Skeletal muscle tissue (tissue), 4 donors: ENCODE data around the gene GASK1A. TPM values are rescaled to one million over a fixed set of nuclear protein-coding genes. Genes with fewer than 3 reads are reported as not detected.
"Not testable (repeated sequence)": the region's sequence is repeated elsewhere in the genome, so short reads cannot be mapped to it uniquely, and the experiment has no call there.

ENCODE experiments used
- H3K27ac ChIP-seq: one replicate; pipeline ENCODE4 v1.7.0; 2013; ENCODE audit warnings: mild to moderate bottlenecking, low read depth, low read length, inconsistent platforms
- H3K27me3 ChIP-seq, 3 donors: one replicate each; pipeline ENCODE4 v1.7.0; 2013; ENCODE audit warnings: low read length in 3 of 3; ENCODE audit not compliant: control insufficient read depth in 3 of 3, insufficient read depth in 3 of 3
- H3K36me3 ChIP-seq, 3 donors: one replicate each; pipeline ENCODE4 v1.7.0; 2013; ENCODE audit warnings: low read length in 3 of 3; ENCODE audit not compliant: control insufficient read depth in 3 of 3, insufficient read depth in 3 of 3
- H3K4me1 ChIP-seq, 3 donors: one replicate each; pipeline ENCODE4 v1.7.0; 2013; ENCODE audit warnings: low read length in 3 of 3, mild to moderate bottlenecking in 3 of 3; ENCODE audit not compliant: control insufficient read depth in 3 of 3, insufficient read depth in 3 of 3
- H3K4me3 ChIP-seq, 3 donors: one replicate each; pipeline ENCODE4 v1.7.0; 2013; ENCODE audit warnings: low read length in 3 of 3
- H3K9ac ChIP-seq, 3 donors: one replicate each; pipeline ENCODE4 v1.7.0; 2013; ENCODE audit warnings: low read length in 3 of 3, mild to moderate bottlenecking in 3 of 3, moderate library complexity in 2 of 3, low read depth in 1 of 3
- H3K9me3 ChIP-seq, 3 donors: one replicate each; pipeline ENCODE4 v1.7.0; 2013; ENCODE audit warnings: low read length in 3 of 3; ENCODE audit not compliant: control insufficient read depth in 3 of 3
- total RNA-seq: library from RNA; depleted of rRNA; stranded (reverse); fragments of >200 nt; gene quantifications from one replicate; pipeline ENCODE4 v1.2.3, GENCODE V29; 2014
- donor health status: Osteomylitis.

The GASK1A gene
- total RNA-seq, 1 donor from 2014 or later, result 12.0 TPM

GRCh38 chr3:43034200-43034599 lies 55.1 kb downstream of the GASK1A start:
- Histone ChIP-seq H3K4me3 (no peak overlapping the region), H3K4me1 (peaks cover 4 to 9% (median 6%) of the 10 kb centered on the region in 3 donors), H3K9ac (no peak overlapping the region), H3K36me3 (no peaks in the 10 kb centered on the region), H3K27ac (no peak overlapping the region), H3K27me3 (no peaks in the 10 kb centered on the region), H3K9me3 (no peaks in the 10 kb centered on the region)

DNA sequence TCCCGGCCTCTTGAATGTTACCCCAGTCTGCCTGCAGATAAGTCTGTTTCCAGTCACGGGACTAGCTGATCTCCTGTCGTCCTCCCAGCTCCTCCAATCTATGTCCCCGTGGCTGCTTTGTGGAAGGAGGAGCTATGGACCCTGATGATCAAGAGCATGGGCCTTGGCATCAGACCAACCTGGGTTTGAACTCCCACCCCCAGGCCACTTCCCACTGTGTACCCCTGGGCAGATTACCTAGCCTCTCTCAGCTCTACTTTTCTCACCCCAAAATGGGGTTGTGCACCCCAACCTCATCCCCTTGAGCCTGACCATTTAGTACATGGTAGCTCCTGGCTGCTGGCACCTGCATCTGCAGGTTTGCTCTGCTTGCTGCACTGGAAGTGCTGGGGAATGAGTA lies 55.8 kb downstream of the GASK1A start:
- Histone ChIP-seq H3K4me3 (no peak overlapping the region), H3K9me3 (no peaks in the 10 kb centered on the region), H3K9ac (no peak overlapping the region), H3K27ac (no peak overlapping the region), H3K27me3 (no peaks in the 10 kb centered on the region), H3K36me3 (no peaks in the 10 kb centered on the region), H3K4me1 (peaks cover 4 to 9% (median 6%) of the 10 kb centered on the region in 3 donors)

GRCh38 chr3:43035801-43036365 lies 56.8 kb downstream of the GASK1A start:
- Histone ChIP-seq H3K9ac (no peak overlapping the region), H3K36me3 (no peaks in the 10 kb centered on the region), H3K4me3 (no peak overlapping the region), H3K27ac (no peak overlapping the region), H3K9me3 (no peaks in the 10 kb centered on the region), H3K27me3 (no peaks in the 10 kb centered on the region), H3K4me1 (peaks cover 4 to 9% (median 6%) of the 10 kb centered on the region in 3 donors)

- Histone ChIP-seq H3K27me3 (no peaks in the 10 kb centered on the region), H3K4me3 (no peak overlapping the region), H3K9me3 (no peaks in the 10 kb centered on the region), H3K4me1 (peaks cover 0 to 2% (median 0%) of the 10 kb centered on the region in 3 donors), H3K36me3 (no peaks in the 10 kb centered on the region), H3K9ac (no peak overlapping the region), H3K27ac (no peak overlapping the region)
These were observed 57.7 kb downstream of the GASK1A start for GRCh38 chr3:43036621-43037423.

- no peaks in the 10 kb centered on the region for H3K36me3 ChIP-seq
- no peak overlapping the region for H3K4me3 ChIP-seq
- no peaks in the 10 kb centered on the region for H3K27me3 ChIP-seq
- H3K9ac ChIP-seq, result no peak overlapping the region
- no peaks in the 10 kb centered on the region for H3K4me1 ChIP-seq
- H3K9me3 ChIP-seq, result no peaks in the 10 kb centered on the region
- H3K27ac ChIP-seq, result no peak overlapping the region
These were observed 58.9 kb downstream of the GASK1A start for GRCh38 chr3:43038010-43038409.

- no peak overlapping the region for H3K27ac ChIP-seq
- peaks cover 0 to 7% (median 0%) of the 10 kb centered on the region in 3 donors for H3K9me3 ChIP-seq
- no peak overlapping the region for H3K9ac ChIP-seq
- no peaks in the 10 kb centered on the region for H3K27me3 ChIP-seq
- no peaks in the 10 kb centered on the region for H3K36me3 ChIP-seq
- H3K4me3 ChIP-seq, result no peak overlapping the region
- H3K4me1 ChIP-seq, result no peaks in the 10 kb centered on the region
These were observed 62.4 kb downstream of the GASK1A start for GRCh38 chr3:43041517-43041916.

GRCh38 chr3:43043071-43043766 lies 64.1 kb downstream of the GASK1A start:
- Histone ChIP-seq H3K4me3 (no peak overlapping the region), H3K27ac (no peak overlapping the region), H3K27me3 (no peaks in the 10 kb centered on the region), H3K9me3 (peaks cover 0 to 7% (median 0%) of the 10 kb centered on the region in 3 donors), H3K9ac (no peak overlapping the region), H3K36me3 (no peaks in the 10 kb centered on the region), H3K4me1 (no peaks in the 10 kb centered on the region)

DNA sequence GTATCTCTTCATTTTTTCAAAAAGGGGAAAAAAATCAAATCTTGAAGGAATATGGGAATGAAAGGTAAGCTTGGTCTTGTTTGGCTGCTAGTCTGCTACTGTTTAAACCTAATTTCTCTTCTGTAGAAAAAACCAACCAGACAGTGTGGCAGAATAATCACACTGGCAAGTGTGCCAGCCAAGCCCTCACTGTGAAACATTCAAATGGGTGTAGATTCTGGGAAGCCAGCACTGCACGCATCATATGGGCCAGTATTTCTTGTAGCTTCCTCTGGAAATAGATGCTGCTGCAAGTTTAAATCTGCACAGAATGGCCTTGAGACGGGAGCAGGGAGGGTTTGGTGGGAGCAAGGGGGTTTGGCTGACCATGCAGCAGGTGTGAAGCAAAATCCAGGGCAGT lies 64.7 kb downstream of the GASK1A start:
- no peak overlapping the region for H3K27ac ChIP-seq

DNA sequence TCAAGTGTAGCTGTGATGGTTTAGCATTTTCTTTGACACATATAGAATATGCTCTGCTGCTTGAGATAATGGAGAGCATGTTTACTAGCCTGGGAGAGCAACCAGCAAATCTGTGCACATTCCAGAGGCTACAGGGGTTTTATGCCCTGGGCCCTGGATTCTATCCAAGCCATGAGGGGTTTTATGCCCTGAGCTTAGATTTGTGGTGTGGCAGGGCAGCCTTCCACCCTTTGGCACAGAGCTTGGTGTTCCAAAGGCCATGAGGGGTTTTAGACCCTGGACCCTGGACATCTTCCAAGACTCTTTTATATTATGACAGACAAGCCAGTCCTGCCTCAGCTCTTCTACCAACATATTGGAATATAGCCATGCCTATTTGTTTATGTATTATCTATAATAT lies 66.0 kb downstream of the GASK1A start:
- not testable (repeated sequence) for H3K9me3 ChIP-seq

More for the DNA sequence above, 64.7 kb downstream of the GASK1A start:
- Histone ChIP-seq H3K36me3 (no peaks in the 10 kb centered on the region), H3K9me3 (peaks cover 0 to 7% (median 0%) of the 10 kb centered on the region in 3 donors), H3K4me3 (no peak overlapping the region), H3K9ac (no peak overlapping the region), H3K4me1 (no peaks in the 10 kb centered on the region), H3K27me3 (no peaks in the 10 kb centered on the region)

DNA sequence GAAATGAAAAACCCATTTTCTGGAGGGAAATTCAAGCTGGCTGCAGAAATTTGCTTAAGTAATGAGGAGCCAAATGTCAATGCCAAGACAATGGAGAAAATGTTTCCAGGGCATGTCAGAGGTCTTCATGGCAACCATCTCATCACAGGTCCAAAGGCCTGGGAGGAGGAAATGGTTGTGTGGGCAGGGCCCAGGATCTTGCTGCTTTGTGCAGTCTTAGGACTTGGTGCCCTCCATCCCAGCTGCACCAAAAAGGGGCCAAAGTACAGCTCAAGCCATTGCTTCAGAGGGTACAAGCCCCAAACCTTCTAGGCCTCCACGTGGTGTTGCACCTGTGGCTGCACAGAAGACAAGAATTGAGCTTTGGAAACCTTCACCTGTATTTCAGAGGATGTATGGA lies 67.5 kb downstream of the GASK1A start:
- Histone ChIP-seq H3K27me3 (no peaks in the 10 kb centered on the region), H3K36me3 (no peaks in the 10 kb centered on the region), H3K9me3 (peaks cover 0 to 7% (median 3%) of the 10 kb centered on the region in 3 donors), H3K9ac (no peak overlapping the region), H3K4me3 (no peak overlapping the region), H3K4me1 (no peaks in the 10 kb centered on the region), H3K27ac (no peak overlapping the region)

More for the DNA sequence above, 66.0 kb downstream of the GASK1A start:
- H3K9ac ChIP-seq, H3K4me1 ChIP-seq, H3K36me3 ChIP-seq, H3K27me3 ChIP-seq, H3K4me3 ChIP-seq, H3K27ac ChIP-seq: not testable (repeated sequence)
